Astrocyte of the cerebellum (primary cell): Measurements from ENCODE around the gene PRKAR1B.
"Not testable (repeated sequence)": the region's sequence is repeated elsewhere in the genome, so short reads cannot be mapped to it uniquely, and the experiment has no call there.

Source experiments
- DNase-seq: peaks from one replicate; pipeline ENCODE4 v3.0.0-alpha.2; 2011; ENCODE audit warnings: low read depth
- H3K4me3 ChIP-seq: 2 replicates; pipeline ENCODE4 v1.5.1; 2011; ENCODE audit warnings: mild to moderate bottlenecking, low read depth, low read length, moderate library complexity
- CTCF ChIP-seq: IDR thresholded peaks from 2 replicates; pipeline ENCODE4 v1.5.1; 2012; ENCODE audit warnings: low read length, low read depth, moderate library complexity, mild to moderate bottlenecking; ENCODE audit errors: missing control alignments
- in situ Hi-C: cut with HindIII; loops from 2 replicates; pipeline ENCODE4 v1.10.0; 2017; ENCODE audit warnings: low sequenced_read_pairs

Gene PRKAR1B

GRCh38 chr7:746155-747061 lies 19.3 kb upstream of the PRKAR1B start:
- in situ Hi-C loops = no loop called here
- no peak for TF ChIP-seq CTCF
- no peak for DNase-seq
- no peak overlapping the region for H3K4me3 ChIP-seq

- no peak overlapping the region for H3K4me3 ChIP-seq
- TF ChIP-seq CTCF = no peak
- in situ Hi-C loops = no loop called here
- no peak for DNase-seq
Observed at GRCh38 chr7:745431-746154, 18.5 kb upstream of the PRKAR1B start.

GRCh38 chr7:744854-745430 lies 17.9 kb upstream of the PRKAR1B start:
- no peak for DNase-seq
- H3K4me3 ChIP-seq = no peak overlapping the region
- in situ Hi-C loops = no loop called here
- TF ChIP-seq CTCF = no peak

- H3K4me3 ChIP-seq, in situ Hi-C loops, DNase-seq: not testable (repeated sequence)
Observed at GRCh38 chr7:744128-744520, 17.0 kb upstream of the PRKAR1B start.

GRCh38 chr7:743341-744127 lies 16.5 kb upstream of the PRKAR1B start:
- H3K4me3 ChIP-seq, in situ Hi-C loops, DNase-seq: not testable (repeated sequence)

- DNase-seq = no peak
- in situ Hi-C loops = no loop called here
- H3K4me3 ChIP-seq = no peak overlapping the region
- no peak for TF ChIP-seq CTCF
Observed at GRCh38 chr7:742791-743190, 15.7 kb upstream of the PRKAR1B start.

- TF ChIP-seq CTCF = no peak
- no peak overlapping the region for H3K4me3 ChIP-seq
- in situ Hi-C loops = no loop called here
- no peak for DNase-seq
Observed at GRCh38 chr7:741850-742249, 14.8 kb upstream of the PRKAR1B start.
